Breast epithelium (tissue), 3 donors: Measurements from ENCODE around the gene TOX2.

Experiments
- CTCF ChIP-seq, 3 donors: fragments of 450-650 bp; IDR thresholded peaks; one replicate each; pipeline ENCODE4 v1.5.1; 2016 to 2017; ENCODE audit warnings: antibody characterized with exemption in 3 of 3, mild to moderate bottlenecking in 3 of 3, moderate library complexity in 3 of 3
- POLR2A ChIP-seq: fragments of 450-650 bp; IDR thresholded peaks from one replicate; pipeline ENCODE4 v1.6.1; 2016; ENCODE audit warnings: antibody characterized with exemption, mild to moderate bottlenecking, moderate library complexity
- POLR2AphosphoS5 ChIP-seq, 3 donors: sonication (generic); formaldehyde crosslinking; IDR thresholded peaks; one replicate each; pipeline ENCODE4 v1.6.1; 2017; ENCODE audit warnings: antibody characterized with exemption in 3 of 3

GRCh38 chr20:44112889-44113617 is 198.4 kb downstream of the TOX2 start:
- TF ChIP-seq CTCF (IDR thresholded peaks at IDR 0.05), result no peak
- TF ChIP-seq POLR2AphosphoS5 (IDR thresholded peaks at IDR 0.05), result no peak
- TF ChIP-seq POLR2A, result no peak
